ENCODE data around the gene TNFRSF6B.
"Not testable (repeated sequence)": the region's sequence is repeated elsewhere in the genome, so short reads cannot be mapped to it uniquely, and the experiment has no call there.

TNFRSF6B gene, protein sequence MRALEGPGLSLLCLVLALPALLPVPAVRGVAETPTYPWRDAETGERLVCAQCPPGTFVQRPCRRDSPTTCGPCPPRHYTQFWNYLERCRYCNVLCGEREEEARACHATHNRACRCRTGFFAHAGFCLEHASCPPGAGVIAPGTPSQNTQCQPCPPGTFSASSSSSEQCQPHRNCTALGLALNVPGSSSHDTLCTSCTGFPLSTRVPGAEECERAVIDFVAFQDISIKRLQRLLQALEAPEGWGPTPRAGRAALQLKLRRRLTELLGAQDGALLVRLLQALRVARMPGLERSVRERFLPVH

DNA sequence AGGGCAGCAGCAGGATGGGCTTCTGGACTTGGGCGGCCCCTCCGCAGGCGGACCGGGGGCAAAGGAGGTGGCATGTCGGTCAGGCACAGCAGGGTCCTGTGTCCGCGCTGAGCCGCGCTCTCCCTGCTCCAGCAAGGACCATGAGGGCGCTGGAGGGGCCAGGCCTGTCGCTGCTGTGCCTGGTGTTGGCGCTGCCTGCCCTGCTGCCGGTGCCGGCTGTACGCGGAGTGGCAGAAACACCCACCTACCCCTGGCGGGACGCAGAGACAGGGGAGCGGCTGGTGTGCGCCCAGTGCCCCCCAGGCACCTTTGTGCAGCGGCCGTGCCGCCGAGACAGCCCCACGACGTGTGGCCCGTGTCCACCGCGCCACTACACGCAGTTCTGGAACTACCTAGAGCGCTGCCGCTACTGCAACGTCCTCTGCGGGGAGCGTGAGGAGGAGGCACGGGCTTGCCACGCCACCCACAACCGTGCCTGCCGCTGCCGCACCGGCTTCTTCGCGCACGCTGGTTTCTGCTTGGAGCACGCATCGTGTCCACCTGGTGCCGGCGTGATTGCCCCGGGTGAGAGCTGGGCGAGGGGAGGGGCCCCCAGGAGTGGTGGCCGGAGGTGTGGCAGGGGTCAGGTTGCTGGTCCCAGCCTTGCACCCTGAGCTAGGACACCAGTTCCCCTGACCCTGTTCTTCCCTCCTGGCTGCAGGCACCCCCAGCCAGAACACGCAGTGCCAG, at the start of gene TNFRSF6B:
TSS of gene TNFRSF6B (plus strand) at position 25 of the 729 bp plus-strand sequence. CDS start at position 141, 116 bp downstream.
- no peak for DNase-seq

DNA sequence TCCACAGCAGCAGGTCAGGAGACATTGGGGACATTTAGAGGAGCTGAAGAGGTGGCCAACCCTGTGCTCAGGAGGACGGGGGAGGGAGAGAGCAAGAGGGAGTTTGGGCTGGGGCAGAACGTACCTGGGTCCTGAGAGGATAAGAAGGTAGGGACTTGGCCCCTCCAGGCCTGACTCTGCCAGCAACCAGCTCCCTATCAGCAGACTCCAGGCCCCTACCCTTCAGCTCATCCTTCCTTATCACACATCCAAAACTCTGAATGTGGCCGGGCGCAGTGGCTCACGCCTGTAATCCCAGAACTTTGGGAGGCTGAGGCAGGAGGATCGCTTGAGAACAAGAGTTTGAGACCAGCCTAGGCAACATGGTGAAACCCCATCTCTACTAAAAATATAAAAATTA, 48.3 kb upstream of the TNFRSF6B start:
- DNase-seq: no peak

DNA sequence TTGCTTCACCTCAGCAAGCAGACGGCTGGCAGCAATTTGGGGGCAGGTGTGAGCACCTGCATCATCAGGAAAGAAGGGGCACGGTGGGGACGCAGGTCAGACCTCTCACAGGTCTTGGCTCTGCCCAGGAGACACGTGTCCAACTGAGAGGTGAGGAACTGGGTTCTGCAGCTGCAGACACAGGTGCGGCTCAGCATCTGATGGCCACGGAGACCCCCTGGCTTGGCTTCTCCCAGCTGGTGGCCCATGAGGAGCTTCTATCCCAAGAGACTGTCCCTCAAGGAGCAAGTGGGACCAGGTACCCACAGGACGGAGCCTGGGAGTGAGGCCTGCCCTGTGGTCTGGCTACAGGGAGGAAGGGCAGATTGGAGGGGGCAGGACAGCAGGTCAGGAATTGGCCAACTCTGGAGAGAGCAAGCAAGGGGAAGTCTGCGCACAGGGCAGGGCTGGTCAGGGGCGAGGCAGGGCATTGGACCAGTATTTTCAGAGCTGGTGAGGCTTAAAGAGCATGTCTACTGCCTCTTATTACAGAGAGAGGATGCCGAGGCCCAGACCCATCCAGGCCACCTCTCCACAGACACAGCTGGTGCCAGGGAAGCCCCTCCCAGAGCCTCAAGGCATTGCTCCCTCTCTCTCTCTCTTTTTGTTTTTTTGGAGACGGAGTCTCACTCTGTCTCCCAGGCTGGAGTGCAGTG, 47.4 kb upstream of the TNFRSF6B start:
- no peak for DNase-seq

GRCh38 chr20:63650486-63650885, 46.0 kb upstream of the TNFRSF6B start:
- not testable (repeated sequence) for DNase-seq

GRCh38 chr20:63651942-63652191, 44.6 kb upstream of the TNFRSF6B start:
- no peak for DNase-seq

GRCh38 chr20:63652192-63652980, 44.1 kb upstream of the TNFRSF6B start:
- DNase-seq: no peak

GRCh38 chr20:63653041-63653973, 43.1 kb upstream of the TNFRSF6B start, which contains the start of gene STMN3:
TSS of gene STMN3 (minus strand) at chr20:63653424. CDS start at chr20:63653345, 79 bp downstream.
- peak; percentile 15 for DNase-seq

- DNase-seq: no peak
Observed at GRCh38 chr20:63653974-63654668, 42.3 kb upstream of the TNFRSF6B start.

DNA sequence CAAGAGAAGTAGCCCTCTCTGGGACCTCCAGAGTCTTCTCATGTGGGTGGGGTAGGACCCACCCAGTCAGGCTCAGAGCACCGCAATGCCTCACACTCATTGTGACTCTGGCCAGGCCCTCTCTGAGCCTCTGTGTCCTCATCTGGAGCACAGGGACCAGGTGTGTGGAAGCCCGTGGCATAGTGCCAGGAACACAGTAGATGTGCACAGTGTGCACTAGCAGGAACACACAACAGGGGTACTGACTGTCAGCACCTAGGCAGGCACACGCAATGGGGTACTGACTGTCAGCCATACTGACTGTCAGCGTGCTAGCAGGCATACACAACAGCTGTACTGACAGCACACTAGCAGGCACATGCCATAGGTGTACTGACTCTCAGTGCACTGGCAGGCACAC, 41.2 kb upstream of the TNFRSF6B start:
- no peak for DNase-seq

DNA sequence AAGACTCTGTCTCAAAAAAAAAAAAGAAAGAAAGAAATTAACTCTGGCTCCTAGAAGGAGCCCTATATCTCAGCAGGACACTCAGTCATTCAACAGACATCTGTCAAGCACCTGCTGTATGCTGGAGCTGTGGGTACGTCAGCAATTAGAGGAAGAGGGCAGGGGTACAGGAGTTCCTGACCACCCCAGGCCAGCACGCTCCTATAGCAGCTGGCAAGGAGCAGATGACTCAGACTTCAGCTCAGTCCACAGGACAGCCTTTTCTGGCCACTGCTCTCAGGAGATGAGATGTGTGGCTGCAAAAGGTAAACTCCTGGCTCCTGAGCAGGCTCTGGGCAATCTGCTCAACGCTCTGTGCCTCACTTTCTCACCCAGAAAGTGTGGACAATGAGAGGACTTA, 40.0 kb upstream of the TNFRSF6B start:
- DNase-seq: no peak

GRCh38 chr20:63657260-63657936, 39.1 kb upstream of the TNFRSF6B start:
- no peak for DNase-seq

DNA sequence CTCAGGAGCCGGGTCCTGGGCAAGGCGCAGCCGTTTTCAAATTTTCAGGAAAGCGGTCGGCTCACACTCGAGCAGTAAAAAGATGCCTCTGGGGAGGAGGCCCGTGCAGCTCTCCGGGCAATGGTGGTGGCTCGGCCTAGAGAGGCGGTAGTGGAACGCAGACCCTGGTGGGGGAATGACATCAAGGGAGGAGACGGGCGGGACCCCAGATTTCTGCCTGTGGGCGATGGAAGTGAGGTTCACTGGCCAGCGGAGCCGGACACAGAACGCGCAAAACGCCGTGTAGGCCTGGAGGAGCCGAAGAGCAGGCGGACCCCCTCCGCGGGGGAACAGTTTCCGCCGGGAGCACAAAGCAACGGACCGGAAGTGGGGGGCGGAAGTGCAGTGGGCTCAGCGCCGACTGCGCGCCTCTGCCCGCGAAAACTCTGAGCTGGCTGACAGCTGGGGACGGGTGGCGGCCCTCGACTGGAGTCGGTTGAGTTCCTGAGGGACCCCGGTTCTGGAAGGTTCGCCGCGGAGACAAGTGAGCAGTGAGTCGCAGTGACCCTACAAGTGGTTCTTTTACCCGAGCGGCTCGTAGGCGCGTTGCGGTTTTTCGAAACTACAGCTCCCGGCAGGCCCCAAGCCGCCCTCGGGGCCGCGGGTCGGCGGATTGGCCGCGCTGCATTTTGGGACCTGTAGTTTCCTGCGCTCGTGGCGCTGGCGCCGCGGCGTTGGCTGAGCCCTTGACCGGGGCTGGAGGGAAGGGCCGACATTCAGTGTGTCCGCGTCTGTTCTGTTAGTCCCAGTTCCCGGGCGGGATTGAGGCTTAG, 38.3 kb upstream of the TNFRSF6B start, which contains the start of gene RTEL1:
TSS of gene RTEL1 (plus strand) at position 376 of the 812 bp plus-strand sequence. CDS start 1,091 bp downstream, outside the sequence.
- DNase-seq: peak; percentile 80

- DNase-seq: no peak
Observed at GRCh38 chr20:63658749-63659187, 37.7 kb upstream of the TNFRSF6B start.

- no peak for DNase-seq
Observed at GRCh38 chr20:63659370-63659769, 37.1 kb upstream of the TNFRSF6B start.

GRCh38 chr20:63660174-63660573, 36.3 kb upstream of the TNFRSF6B start:
- not testable (repeated sequence) for DNase-seq

GRCh38 chr20:63660622-63661021, 35.8 kb upstream of the TNFRSF6B start:
- no peak for DNase-seq

DNA sequence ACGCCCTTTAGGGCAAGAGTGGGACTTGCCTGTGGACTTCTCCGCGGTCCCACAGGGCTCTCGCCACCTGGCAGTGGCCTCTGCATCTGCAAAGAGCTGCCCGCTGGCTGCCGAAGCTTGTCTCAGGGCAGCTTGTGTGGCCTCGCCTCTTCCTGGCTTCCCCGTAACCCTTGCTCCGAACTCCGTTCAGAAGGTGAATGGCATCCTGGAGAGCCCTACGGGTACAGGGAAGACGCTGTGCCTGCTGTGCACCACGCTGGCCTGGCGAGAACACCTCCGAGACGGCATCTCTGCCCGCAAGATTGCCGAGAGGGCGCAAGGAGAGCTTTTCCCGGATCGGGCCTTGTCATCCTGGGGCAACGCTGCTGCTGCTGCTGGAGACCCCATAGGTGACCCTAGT, 35.3 kb upstream of the TNFRSF6B start:
- DNase-seq: no peak

GRCh38 chr20:63661959-63662812, 34.3 kb upstream of the TNFRSF6B start:
- DNase-seq: no peak

- DNase-seq: no peak
Observed at GRCh38 chr20:63662813-63663189, 33.7 kb upstream of the TNFRSF6B start.

Data from amniotic stem cell (primary cell).